HepG2 (cell line): ENCODE results near the gene DHX34. TPM values are rescaled to one million over a fixed set of nuclear protein-coding genes. Genes with fewer than 3 reads are reported as not detected.

Experiments
- ATF7-NPFF ChIP-seq: sonication (generic); formaldehyde crosslinking; IDR thresholded peaks from 2 replicates; pipeline ENCODE4 v1.8.1; 2023; ENCODE audit warnings: mild to moderate bottlenecking, low read depth, missing genetic modification reagents, moderate library complexity
- CREM ChIP-seq, 2 experiments: sonication (generic) in 1 of 2; formaldehyde crosslinking in 1 of 2; IDR thresholded peaks; 2 replicates each; pipeline versions ENCODE4 v1.4.0 to v1.6.1; 2016 to 2020; ENCODE audit warnings: antibody characterized with exemption in 1 of 2, mild to moderate bottlenecking in 1 of 2, missing genetic modification reagents in 1 of 2
- EED ChIP-seq: sonication (generic); formaldehyde crosslinking; IDR thresholded peaks from 2 replicates; pipeline ENCODE4 v1.5.0; 2020; ENCODE audit warnings: mild to moderate bottlenecking, missing genetic modification reagents
- ELF1 ChIP-seq: sonication (generic); formaldehyde crosslinking; IDR thresholded peaks from 2 replicates; pipeline ENCODE4 v1.4.0; 2020; ENCODE audit warnings: missing genetic modification reagents
- HCFC1 ChIP-seq: fragments of 150-350 bp; IDR thresholded peaks from 2 replicates; pipeline ENCODE4 v1.6.1; 2014; ENCODE audit warnings: low read depth, low read length
- HMG20B ChIP-seq: conservative IDR thresholded peaks from 2 replicates; pipeline ENCODE4 v1.6.1; 2016; ENCODE audit warnings: missing genetic modification reagents, missing compliant biosample characterization
- LCORL ChIP-seq, 2 experiments: fragments of 450-650 bp in 1 of 2; sonication (generic) in 1 of 2; formaldehyde crosslinking in 1 of 2; IDR thresholded peaks; 2 replicates each; pipeline versions ENCODE4 v1.5.0 to v1.6.1; 2017 to 2020; ENCODE audit warnings: antibody characterized with exemption in 1 of 2, missing genetic modification reagents in 1 of 2
- MYC ChIP-seq: sonication (generic); formaldehyde crosslinking; IDR thresholded peaks from 2 replicates; pipeline ENCODE4 v1.9.0; 2021; ENCODE audit warnings: missing genetic modification reagents, borderline replicate concordance
- NCOA2 ChIP-seq: sonication (generic); formaldehyde crosslinking; IDR thresholded peaks from 2 replicates; pipeline ENCODE4 v1.8.0; 2022; ENCODE audit warnings: inconsistent platforms
- NFE2L1 ChIP-seq: sonication (generic); formaldehyde crosslinking; IDR thresholded peaks from 2 replicates; pipeline ENCODE4 v1.4.0; 2020; ENCODE audit warnings: missing genetic modification reagents, mild to moderate bottlenecking, borderline replicate concordance
- SALL1 ChIP-seq: sonication (generic); formaldehyde crosslinking; IDR thresholded peaks from 2 replicates; pipeline ENCODE4 v1.8.0; 2022; ENCODE audit warnings: mild to moderate bottlenecking, missing genetic modification reagents
- SMARCE1 ChIP-seq: fragments of 450-650 bp; IDR thresholded peaks from 2 replicates; pipeline ENCODE4 v1.6.1; 2017; ENCODE audit warnings: borderline replicate concordance
- TBX3 ChIP-seq: fragments of 450-650 bp; IDR thresholded peaks from 2 replicates; pipeline ENCODE4 v1.6.1; 2017; ENCODE audit warnings: antibody characterized with exemption, mild to moderate bottlenecking, inconsistent platforms, borderline replicate concordance
- THAP11 ChIP-seq: IDR thresholded peaks from 2 replicates; pipeline ENCODE4 v1.6.1; 2016; ENCODE audit warnings: missing biosample characterization, missing genetic modification reagents
- ZFAT ChIP-seq: sonication (generic); formaldehyde crosslinking; conservative IDR thresholded peaks from 2 replicates; pipeline ENCODE4 v1.8.1; 2023; ENCODE audit warnings: missing genetic modification reagents, inconsistent platforms
- ZNF615 ChIP-seq: sonication (generic); formaldehyde crosslinking; IDR thresholded peaks from 2 replicates; pipeline ENCODE4 v1.5.0; 2020; ENCODE audit warnings: mild to moderate bottlenecking, missing genetic modification reagents, borderline replicate concordance
- ZNF792 ChIP-seq: IDR thresholded peaks from 2 replicates; pipeline ENCODE4 v1.6.1; 2016
- ZNF83 ChIP-seq: sonication (generic); formaldehyde crosslinking; IDR thresholded peaks from 2 replicates; pipeline ENCODE4 v1.4.0; 2020; ENCODE audit warnings: missing genetic modification reagents, mild to moderate bottlenecking, borderline replicate concordance
- polyA plus RNA-seq, 8 experiments: library from polyadenylated mRNA; depleted of rRNA in 3 of 8; stranded (reverse) in 7 of 8; unstranded in 1 of 8; fragments of >200 nt; fragmentation: Illumina TruSeq in 4 of 8; extraction: Trizol in 4 of 8; gene quantifications; 2 replicates each; pipeline versions ENCODE4 v1.2.1 to v1.2.3, GENCODE V29; 2011 to 2016; ENCODE audit warnings: low read depth in 4 of 8, missing spikeins in 1 of 8, mixed read lengths in 1 of 8; ENCODE audit not compliant: insufficient read depth in 1 of 8
- total RNA-seq, 5 experiments: library from RNA; depleted of rRNA; stranded (reverse); fragments of >200 nt; fragmentation: Illumina TruSeq; extraction: Trizol; gene quantifications; 2 replicates each; pipeline ENCODE4 v1.2.3, GENCODE V29; 2016; ENCODE audit warnings: low read depth in 1 of 5
- TF ChIP-seq, protein P1 (sequence below): sonication (generic); formaldehyde crosslinking; IDR thresholded peaks from 2 replicates; pipeline ENCODE4 v1.4.0; 2020; ENCODE audit warnings: missing genetic modification reagents
- TF ChIP-seq, protein P2 (sequence below): sonication (generic); formaldehyde crosslinking; IDR thresholded peaks from 2 replicates; pipeline ENCODE4 v1.5.1; 2020; ENCODE audit warnings: mild to moderate bottlenecking, missing genetic modification reagents, borderline replicate concordance
- TF ChIP-seq, protein P3 (sequence below): IDR thresholded peaks from 2 replicates; pipeline ENCODE4 v1.6.1; 2018; ENCODE audit warnings: missing genetic modification reagents

DHX34 gene
- total and polyA plus RNA-seq, 2 of the 13 experiments (the other 11 are each of a cell fraction or from before 2014, with no cell fraction given) = 9.2 to 12.0 TPM

DNA sequence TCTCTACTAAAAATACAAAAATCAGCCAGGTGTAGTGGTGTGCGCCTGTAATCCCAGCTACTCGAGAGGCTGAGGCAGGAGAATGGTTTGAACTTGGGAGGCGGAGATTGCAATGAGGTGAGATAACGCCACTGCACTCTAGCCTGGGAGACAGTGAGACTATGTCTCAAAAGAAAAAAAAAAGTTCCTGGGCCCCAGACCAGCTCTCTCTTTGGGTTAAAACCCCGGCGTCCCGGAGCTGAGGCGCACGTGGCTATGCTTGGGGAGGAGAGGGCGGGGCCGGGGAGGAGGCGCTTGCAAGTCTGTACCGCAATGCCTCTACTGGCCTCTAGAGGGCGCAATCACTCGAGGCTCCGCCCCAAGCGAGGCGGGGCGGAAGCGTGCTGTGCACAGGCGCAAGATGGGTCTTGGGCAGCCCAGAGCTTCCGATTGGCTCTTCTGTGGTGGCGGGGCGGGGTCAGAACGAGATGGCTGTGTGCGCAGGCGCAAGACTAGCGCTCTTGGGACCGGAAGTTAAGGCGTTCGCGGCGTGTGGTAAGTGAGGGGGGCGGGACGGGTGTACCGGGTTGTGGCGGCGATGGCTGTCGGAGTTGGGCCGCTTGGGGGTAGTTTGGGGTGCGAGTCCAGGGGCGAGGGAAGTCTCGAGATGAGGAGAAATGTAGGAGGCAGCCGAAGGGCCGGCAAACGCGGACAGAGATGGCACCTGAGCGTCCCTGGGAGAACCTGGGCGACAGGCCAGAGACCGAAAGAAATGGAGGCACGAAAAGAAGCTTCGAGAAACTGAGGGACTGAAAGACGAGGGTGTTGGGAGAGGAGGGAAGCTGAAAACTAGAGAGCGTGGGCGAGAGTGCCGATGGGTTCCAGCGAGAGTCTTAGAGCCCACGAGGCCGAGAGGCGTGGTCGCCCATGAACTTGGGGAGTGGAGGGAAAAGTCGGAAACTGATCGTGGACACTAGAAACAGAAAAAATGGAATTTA is at the start of gene DHX34 (continued):
- TF ChIP-seq ZNF615 (CRISPR knock-in tag) (no peak), EED (peak; percentile 59; the same call in 1 of the 2 replicates), SALL1 (CRISPR knock-in tag) (peak; percentile 66; the same call in 1 of the 2 replicates), NFE2L1 (CRISPR knock-in tag) (no peak), ZNF83 (CRISPR knock-in tag) (peak; percentile 88; the same call in 1 of the 2 replicates), HMG20B (CRISPR knock-in tag) (no peak), ATF7-NPFF (CRISPR knock-in tag) (0 out of 2 replicates have a peak, but pooled peaks have one; percentile 33), TBX3 (peak; percentile 41; the same call in 1 of the 2 replicates), HCFC1 (peak; percentile 39), MYC (CRISPR knock-in tag) (peak; percentile 88; the same call in 1 of the 2 replicates), SMARCE1 (no peak), NCOA2 (CRISPR knock-in tag) (peak; percentile 28; the same call in 1 of the 2 replicates), ELF1 (peak; percentile 90), THAP11 (CRISPR knock-in tag) (peak; percentile 87), ZNF792 (peak; percentile 44; the same call in 1 of the 2 replicates), CREM (IDR thresholded peaks at IDR 0.05) (peak; percentile 56; the same call in 1 of the 2 replicates), CREM (CRISPR knock-in tag; IDR thresholded peaks at IDR 0.05) (no peak), ZFAT (CRISPR knock-in tag) (no peak), LCORL (IDR thresholded peaks at IDR 0.05) (no peak), LCORL (CRISPR knock-in tag; IDR thresholded peaks at IDR 0.05) (peak; percentile 59; the same call in 1 of the 2 replicates)
- TF ChIP-seq, protein P1, sequence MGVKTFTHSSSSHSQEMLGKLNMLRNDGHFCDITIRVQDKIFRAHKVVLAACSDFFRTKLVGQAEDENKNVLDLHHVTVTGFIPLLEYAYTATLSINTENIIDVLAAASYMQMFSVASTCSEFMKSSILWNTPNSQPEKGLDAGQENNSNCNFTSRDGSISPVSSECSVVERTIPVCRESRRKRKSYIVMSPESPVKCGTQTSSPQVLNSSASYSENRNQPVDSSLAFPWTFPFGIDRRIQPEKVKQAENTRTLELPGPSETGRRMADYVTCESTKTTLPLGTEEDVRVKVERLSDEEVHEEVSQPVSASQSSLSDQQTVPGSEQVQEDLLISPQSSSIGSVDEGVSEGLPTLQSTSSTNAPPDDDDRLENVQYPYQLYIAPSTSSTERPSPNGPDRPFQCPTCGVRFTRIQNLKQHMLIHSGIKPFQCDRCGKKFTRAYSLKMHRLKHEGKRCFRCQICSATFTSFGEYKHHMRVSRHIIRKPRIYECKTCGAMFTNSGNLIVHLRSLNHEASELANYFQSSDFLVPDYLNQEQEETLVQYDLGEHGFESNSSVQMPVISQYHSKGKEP (CRISPR knock-in tag) = no peak
- TF ChIP-seq, protein P2, sequence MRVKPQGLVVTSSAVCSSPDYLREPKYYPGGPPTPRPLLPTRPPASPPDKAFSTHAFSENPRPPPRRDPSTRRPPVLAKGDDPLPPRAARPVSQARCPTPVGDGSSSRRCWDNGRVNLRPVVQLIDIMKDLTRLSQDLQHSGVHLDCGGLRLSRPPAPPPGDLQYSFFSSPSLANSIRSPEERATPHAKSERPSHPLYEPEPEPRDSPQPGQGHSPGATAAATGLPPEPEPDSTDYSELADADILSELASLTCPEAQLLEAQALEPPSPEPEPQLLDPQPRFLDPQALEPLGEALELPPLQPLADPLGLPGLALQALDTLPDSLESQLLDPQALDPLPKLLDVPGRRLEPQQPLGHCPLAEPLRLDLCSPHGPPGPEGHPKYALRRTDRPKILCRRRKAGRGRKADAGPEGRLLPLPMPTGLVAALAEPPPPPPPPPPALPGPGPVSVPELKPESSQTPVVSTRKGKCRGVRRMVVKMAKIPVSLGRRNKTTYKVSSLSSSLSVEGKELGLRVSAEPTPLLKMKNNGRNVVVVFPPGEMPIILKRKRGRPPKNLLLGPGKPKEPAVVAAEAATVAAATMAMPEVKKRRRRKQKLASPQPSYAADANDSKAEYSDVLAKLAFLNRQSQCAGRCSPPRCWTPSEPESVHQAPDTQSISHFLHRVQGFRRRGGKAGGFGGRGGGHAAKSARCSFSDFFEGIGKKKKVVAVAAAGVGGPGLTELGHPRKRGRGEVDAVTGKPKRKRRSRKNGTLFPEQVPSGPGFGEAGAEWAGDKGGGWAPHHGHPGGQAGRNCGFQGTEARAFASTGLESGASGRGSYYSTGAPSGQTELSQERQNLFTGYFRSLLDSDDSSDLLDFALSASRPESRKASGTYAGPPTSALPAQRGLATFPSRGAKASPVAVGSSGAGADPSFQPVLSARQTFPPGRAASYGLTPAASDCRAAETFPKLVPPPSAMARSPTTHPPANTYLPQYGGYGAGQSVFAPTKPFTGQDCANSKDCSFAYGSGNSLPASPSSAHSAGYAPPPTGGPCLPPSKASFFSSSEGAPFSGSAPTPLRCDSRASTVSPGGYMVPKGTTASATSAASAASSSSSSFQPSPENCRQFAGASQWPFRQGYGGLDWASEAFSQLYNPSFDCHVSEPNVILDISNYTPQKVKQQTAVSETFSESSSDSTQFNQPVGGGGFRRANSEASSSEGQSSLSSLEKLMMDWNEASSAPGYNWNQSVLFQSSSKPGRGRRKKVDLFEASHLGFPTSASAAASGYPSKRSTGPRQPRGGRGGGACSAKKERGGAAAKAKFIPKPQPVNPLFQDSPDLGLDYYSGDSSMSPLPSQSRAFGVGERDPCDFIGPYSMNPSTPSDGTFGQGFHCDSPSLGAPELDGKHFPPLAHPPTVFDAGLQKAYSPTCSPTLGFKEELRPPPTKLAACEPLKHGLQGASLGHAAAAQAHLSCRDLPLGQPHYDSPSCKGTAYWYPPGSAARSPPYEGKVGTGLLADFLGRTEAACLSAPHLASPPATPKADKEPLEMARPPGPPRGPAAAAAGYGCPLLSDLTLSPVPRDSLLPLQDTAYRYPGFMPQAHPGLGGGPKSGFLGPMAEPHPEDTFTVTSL (CRISPR knock-in tag) = no peak
- TF ChIP-seq, protein P3, sequence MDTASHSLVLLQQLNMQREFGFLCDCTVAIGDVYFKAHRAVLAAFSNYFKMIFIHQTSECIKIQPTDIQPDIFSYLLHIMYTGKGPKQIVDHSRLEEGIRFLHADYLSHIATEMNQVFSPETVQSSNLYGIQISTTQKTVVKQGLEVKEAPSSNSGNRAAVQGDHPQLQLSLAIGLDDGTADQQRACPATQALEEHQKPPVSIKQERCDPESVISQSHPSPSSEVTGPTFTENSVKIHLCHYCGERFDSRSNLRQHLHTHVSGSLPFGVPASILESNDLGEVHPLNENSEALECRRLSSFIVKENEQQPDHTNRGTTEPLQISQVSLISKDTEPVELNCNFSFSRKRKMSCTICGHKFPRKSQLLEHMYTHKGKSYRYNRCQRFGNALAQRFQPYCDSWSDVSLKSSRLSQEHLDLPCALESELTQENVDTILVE = 0 out of 2 replicates have a peak, but pooled peaks have one; percentile 2
